SK-N-SH (cell line): ENCODE data around the gene CCL27. TPM values are rescaled to one million over a fixed set of nuclear protein-coding genes. Genes with fewer than 3 reads are reported as not detected.

Experiments
- CTCF ChIA-PET: fragments of 300-600, 350-600 bp; formaldehyde crosslinking; extraction: SDS; loops from one replicate; lab custom pipeline; 2021; lab: Yijun Ruan, JAX
- POLR2A ChIA-PET: fragments of 350-600 bp; sonication (Branson Sonifier 250); formaldehyde crosslinking; extraction: SDS; loops from one replicate; lab custom pipeline; 2020; ENCODE audit warnings: antibody characterized with exemption, inconsistent platforms; lab: Yijun Ruan, JAX
- DNase-seq: peaks from one replicate; pipeline ENCODE4 v3.0.0; 2012
- H2AFZ ChIP-seq: fragments of 200-600 bp; sonication (generic); 2 replicates; pipeline ENCODE4 v1.8.1; 2016; ENCODE audit warnings: antibody characterized with exemption, mild to moderate bottlenecking, low read depth
- H3F3A ChIP-seq: fragments of 200-600 bp; sonication (generic); replicated peaks from 2 replicates; pipeline ENCODE3; 2016; ENCODE audit warnings: antibody characterized with exemption, mild to moderate bottlenecking; ENCODE audit not compliant: insufficient read depth
- H3K27ac ChIP-seq, 2 experiments: fragments of 200-500 bp in 1 of 2; fragments of 200-600 bp in 1 of 2; sonication (Bioruptor generic) in 1 of 2; sonication (generic), shearing (Covaris generic) in 1 of 2; 2 replicates each; pipeline versions ENCODE4 v1.5.1 to v1.6.1; 2014 to 2016; ENCODE audit warnings: low read depth in 2 of 2, inconsistent platforms in 1 of 2, low read length in 1 of 2, mild to moderate bottlenecking in 1 of 2, mixed read lengths in 1 of 2
- H3K27me3 ChIP-seq: fragments of 200-600 bp; sonication (generic), shearing (Covaris generic); 2 replicates; pipeline ENCODE4 v1.6.1; 2016; ENCODE audit warnings: mixed run types; ENCODE audit not compliant: insufficient read depth
- H3K36me3 ChIP-seq, 2 experiments: fragments of 200-500 bp in 1 of 2; fragments of 200-600 bp in 1 of 2; sonication (Bioruptor generic) in 1 of 2; sonication (generic) in 1 of 2; replicated peaks in 1 of 2; 2 replicates each; pipeline versions ENCODE3 to v1.5.1; 2014 to 2016; ENCODE audit warnings: low read length in 1 of 2, mild to moderate bottlenecking in 1 of 2; ENCODE audit not compliant: insufficient read depth in 2 of 2, control insufficient read depth in 1 of 2
- H3K4me1 ChIP-seq, 2 experiments: fragments of 200-500 bp in 1 of 2; fragments of 200-600 bp in 1 of 2; sonication (Bioruptor generic) in 1 of 2; sonication (generic), shearing (Covaris generic) in 1 of 2; 2 replicates each; pipeline versions ENCODE4 v1.5.1 to v1.6.1; 2014 to 2016; ENCODE audit warnings: low read depth in 1 of 2, low read length in 1 of 2, mixed run types in 1 of 2; ENCODE audit not compliant: insufficient read depth in 2 of 2, control insufficient read depth in 1 of 2
- H3K4me2 ChIP-seq: fragments of 200-600 bp; sonication (generic), shearing (Covaris generic); 2 replicates; pipeline ENCODE4 v1.6.1; 2017; ENCODE audit warnings: mixed run types
- H3K4me3 ChIP-seq, 2 experiments: fragments of 200-500 bp in 1 of 2; fragments of 200-600 bp in 1 of 2; sonication (Bioruptor generic) in 1 of 2; sonication (generic), shearing (Covaris generic) in 1 of 2; 2 replicates each; pipeline versions ENCODE4 v1.5.1 to v1.8.1; 2014 to 2016; ENCODE audit warnings: low read depth in 2 of 2, inconsistent platforms in 1 of 2, low read length in 1 of 2, mild to moderate bottlenecking in 1 of 2, mixed read lengths in 1 of 2, moderate library complexity in 1 of 2
- H3K79me2 ChIP-seq: fragments of 200-600 bp; sonication (generic); 2 replicates; pipeline ENCODE4 v1.8.1; 2017; ENCODE audit warnings: mild to moderate bottlenecking; ENCODE audit not compliant: insufficient read depth
- H3K9ac ChIP-seq: fragments of 200-600 bp; sonication (generic); 2 replicates; pipeline ENCODE4 v1.6.1; 2017; ENCODE audit warnings: mixed run types
- H3K9me2 ChIP-seq: fragments of 200-600 bp; sonication (generic); 2 replicates; pipeline ENCODE4 v1.6.1; 2017; ENCODE audit warnings: mixed run types
- H3K9me3 ChIP-seq: fragments of 200-600 bp; sonication (generic); 2 replicates; pipeline ENCODE4 v1.6.1; 2017; ENCODE audit warnings: mixed run types, mild to moderate bottlenecking, moderate library complexity
- H4K20me1 ChIP-seq: fragments of 200-600 bp; sonication (generic); 2 replicates; pipeline ENCODE4 v1.6.1; 2017; ENCODE audit warnings: mild to moderate bottlenecking, mixed run types; ENCODE audit not compliant: insufficient read depth
- CHD2 ChIP-seq: fragments of 150-350 bp; IDR thresholded peaks from 2 replicates; pipeline ENCODE4 v1.6.1; 2018; ENCODE audit warnings: low read length; ENCODE audit not compliant: partially characterized antibody
- ELF1 ChIP-seq: IDR thresholded peaks from 2 replicates; pipeline ENCODE4 v1.4.0; 2012
- FOXM1 ChIP-seq: IDR thresholded peaks from 2 replicates; pipeline ENCODE4 v1.4.0; 2012; ENCODE audit warnings: low read depth, mild to moderate bottlenecking
- IRF3 ChIP-seq: fragments of 150-350 bp; IDR thresholded peaks from 2 replicates; pipeline ENCODE4 v1.6.1; 2016; ENCODE audit warnings: mild to moderate bottlenecking, low read depth, low read length
- JUND ChIP-seq: IDR thresholded peaks from 2 replicates; pipeline ENCODE4 v1.4.0; 2012
- MXI1 ChIP-seq: IDR thresholded peaks from 2 replicates; pipeline ENCODE4 v1.6.1; 2012; ENCODE audit warnings: mild to moderate bottlenecking, low read depth, low read length, improper control_type of control experiment
- NFIC ChIP-seq: IDR thresholded peaks from 2 replicates; pipeline ENCODE4 v1.4.0; 2012; ENCODE audit warnings: borderline replicate concordance
- NRF1 ChIP-seq: IDR thresholded peaks from 2 replicates; pipeline ENCODE4 v1.6.1; 2012; ENCODE audit warnings: low read depth, mild to moderate bottlenecking, low read length
- PBX3 ChIP-seq: IDR thresholded peaks from 2 replicates; pipeline ENCODE4; 2012
- RAD21 ChIP-seq: IDR thresholded peaks from 2 replicates; pipeline ENCODE4 v1.6.1; 2012; ENCODE audit warnings: mild to moderate bottlenecking, low read length
- RCOR1 ChIP-seq: fragments of 150-350 bp; IDR thresholded peaks from 2 replicates; pipeline ENCODE4 v1.6.1; 2017; ENCODE audit warnings: antibody characterized with exemption, low read length
- RXRA ChIP-seq: IDR thresholded peaks from 2 replicates; pipeline ENCODE4 v1.4.0; 2012; ENCODE audit warnings: low read depth, mild to moderate bottlenecking, borderline replicate concordance
- SIN3A ChIP-seq: IDR thresholded peaks from 2 replicates; pipeline ENCODE4 v1.6.1; 2012; ENCODE audit warnings: low read depth, mild to moderate bottlenecking, low read length, moderate library complexity, borderline replicate concordance
- SMC3 ChIP-seq: IDR thresholded peaks from 2 replicates; pipeline ENCODE4 v1.6.1; 2012; ENCODE audit warnings: low read depth, low read length, improper control_type of control experiment
- TEAD4 ChIP-seq: IDR thresholded peaks from 2 replicates; pipeline ENCODE4 v1.4.0; 2012; ENCODE audit warnings: mild to moderate bottlenecking, borderline replicate concordance; ENCODE audit not compliant: insufficient read depth
- USF1 ChIP-seq: IDR thresholded peaks from 2 replicates; pipeline ENCODE4 v1.4.0; 2012; ENCODE audit warnings: low read depth, borderline replicate concordance
- ZBTB33 ChIP-seq: IDR thresholded peaks from 2 replicates; pipeline ENCODE4 v1.4.0; 2012; ENCODE audit warnings: low read depth, borderline replicate concordance
- WGBS: methylation state at CpG from one replicate; pipeline ENCODE4 v1.1.6; 2017; ENCODE audit warnings: low lambda C conversion rate; 5-methylcytosine and 5-hydroxymethylcytosine counted together
- polyA plus RNA-seq, 3 experiments: library from polyadenylated mRNA; depleted of rRNA; stranded (reverse); fragments of >200 nt; gene quantifications; 2 replicates each; pipeline ENCODE4 v1.2.3, GENCODE V29; 2012

The CCL27 gene
- polyA plus RNA-seq, 1 of the 3 experiments (the other 2 are of a cell fraction) = not detected

- CTCF ChIA-PET = interaction anchor here (0.6 to 12.3 kb wide), 39 partner anchors 10 to 509 kb away, joined by 3 to 256 read pairs (median 4); partner anchors contain the start of genes CCL21, CCL27, CNTFR and DCTN3
- no peaks in the 10 kb centered on the region for H3K9me3 ChIP-seq
- no peak overlapping the region for H3K4me3 ChIP-seq
- no peaks in the 10 kb centered on the region for H3F3A ChIP-seq
- POLR2A ChIA-PET = no interaction called here
- H3K36me3 ChIP-seq = peaks cover 0 to 5% of the 10 kb centered on the region in 2 experiments
- no peak overlapping the region for H2AFZ ChIP-seq
- H3K79me2 ChIP-seq = peaks cover 22% of the 10 kb centered on the region
- DNase-seq = no peak
- peaks cover 4 to 20% of the 10 kb centered on the region in 2 experiments; a peak in 1 of 4 replicates for H3K4me1 ChIP-seq
- 87% methylated on average over 3 of the region's 3 CpGs for WGBS
- H3K9me2 ChIP-seq = no peaks in the 10 kb centered on the region
- no peak overlapping the region for H3K27ac ChIP-seq
- 0 out of 2 replicates have a peak, but pooled peaks cover 3% of the 10 kb centered on the region for H4K20me1 ChIP-seq
- H3K27me3 ChIP-seq = peaks cover 3% of the 10 kb centered on the region; the same call in 1 of the 2 replicates
- H3K9ac ChIP-seq = no peak overlapping the region
- TF ChIP-seq IRF3 (no peak), TEAD4 (no peak), USF1 (no peak), SMC3 (no peak), JUND (no peak), NRF1 (no peak), ELF1 (no peak), RAD21 (no peak), RCOR1 (no peak), ZBTB33 (no peak), CHD2 (no peak), MXI1 (no peak), SIN3A (no peak), FOXM1 (no peak), NFIC (no peak), PBX3 (no peak), RXRA (no peak)
- TF ChIP-seq, all 33 proteins: peak for 0
- H3K4me2 ChIP-seq = no peak overlapping the region
Observed at GRCh38 chr9:34634551-34635248, 27.8 kb downstream of the CCL27 start.
